IMR-90 (cell line): ENCODE measurements around the gene RNF19B. TPM values are rescaled to one million over a fixed set of nuclear protein-coding genes. Genes with fewer than 3 reads are reported as not detected.

ENCODE experiments used
- polyA plus RNA-seq, 3 experiments: library from polyadenylated mRNA; depleted of rRNA; stranded (reverse); fragments of >200 nt; gene quantifications; 2 replicates each; pipeline ENCODE4 v1.2.3, GENCODE V29; 2012; ENCODE audit warnings: low replicate concordance in 1 of 3
- total RNA-seq: library from RNA; depleted of rRNA; stranded (reverse); fragments of >200 nt; gene quantifications from 2 replicates; pipeline ENCODE4 v1.2.3, GENCODE V29; 2012; rRNA removed

The RNF19B gene
- total and polyA plus RNA-seq, 2 of the 4 experiments (the other 2 are of a cell fraction) = 10.0 to 11.6 TPM

Other genes starting within 250 kb of the RNF19B start
- gene YARS1, start 147.5 kb downstream of the RNF19B start, total RNA-seq = 149 and 166 TPM in 2 replicates
- gene YARS1, start 147.5 kb downstream of the RNF19B start, polyA plus RNA-seq (2012; rRNA removed) = 62.3 and 100 TPM in 2 replicates
- gene S100PBP, start 147.2 kb downstream of the RNF19B start, total RNA-seq = 20.3 and 25.8 TPM in 2 replicates
- 12.6 and 13.9 TPM in 2 replicates for gene S100PBP, start 147.2 kb downstream of the RNF19B start, polyA plus RNA-seq (2012; rRNA removed)
- 1.6 and 1.7 TPM in 2 replicates for gene FNDC5, start 93.9 kb downstream of the RNF19B start, total RNA-seq
- 1.2 and 1.5 TPM in 2 replicates for gene FNDC5, start 93.9 kb downstream of the RNF19B start, polyA plus RNA-seq (2012; rRNA removed)
- gene HPCA, start 78.3 kb downstream of the RNF19B start, total RNA-seq = not detected in 2 replicates
- gene HPCA, start 78.3 kb downstream of the RNF19B start, polyA plus RNA-seq (2012; rRNA removed) = 0.22 and 0.30 TPM in 2 replicates
- gene TMEM54, start 63.4 kb downstream of the RNF19B start, total RNA-seq = 25.5 and 33.1 TPM in 2 replicates
- 75.2 and 82.4 TPM in 2 replicates for gene TMEM54, start 63.4 kb downstream of the RNF19B start, polyA plus RNA-seq (2012; rRNA removed)
- 118 and 168 TPM in 2 replicates for gene AK2, start 72.1 kb upstream of the RNF19B start, total RNA-seq
- 152 and 203 TPM in 2 replicates for gene AK2, start 72.1 kb upstream of the RNF19B start, polyA plus RNA-seq (2012; rRNA removed)
- 2.2 and 4.7 TPM in 2 replicates for gene AZIN2, start 116.3 kb upstream of the RNF19B start, total RNA-seq
- 8.0 and 8.9 TPM in 2 replicates for gene AZIN2, start 116.3 kb upstream of the RNF19B start, polyA plus RNA-seq (2012; rRNA removed)
- gene TRIM62, start 217.2 kb upstream of the RNF19B start, total RNA-seq = 2.8 and 3.0 TPM in 2 replicates
- gene TRIM62, start 217.2 kb upstream of the RNF19B start, polyA plus RNA-seq (2012; rRNA removed) = 11.1 and 12.8 TPM in 2 replicates